ENCODE results near the gene INF2.

DNA sequence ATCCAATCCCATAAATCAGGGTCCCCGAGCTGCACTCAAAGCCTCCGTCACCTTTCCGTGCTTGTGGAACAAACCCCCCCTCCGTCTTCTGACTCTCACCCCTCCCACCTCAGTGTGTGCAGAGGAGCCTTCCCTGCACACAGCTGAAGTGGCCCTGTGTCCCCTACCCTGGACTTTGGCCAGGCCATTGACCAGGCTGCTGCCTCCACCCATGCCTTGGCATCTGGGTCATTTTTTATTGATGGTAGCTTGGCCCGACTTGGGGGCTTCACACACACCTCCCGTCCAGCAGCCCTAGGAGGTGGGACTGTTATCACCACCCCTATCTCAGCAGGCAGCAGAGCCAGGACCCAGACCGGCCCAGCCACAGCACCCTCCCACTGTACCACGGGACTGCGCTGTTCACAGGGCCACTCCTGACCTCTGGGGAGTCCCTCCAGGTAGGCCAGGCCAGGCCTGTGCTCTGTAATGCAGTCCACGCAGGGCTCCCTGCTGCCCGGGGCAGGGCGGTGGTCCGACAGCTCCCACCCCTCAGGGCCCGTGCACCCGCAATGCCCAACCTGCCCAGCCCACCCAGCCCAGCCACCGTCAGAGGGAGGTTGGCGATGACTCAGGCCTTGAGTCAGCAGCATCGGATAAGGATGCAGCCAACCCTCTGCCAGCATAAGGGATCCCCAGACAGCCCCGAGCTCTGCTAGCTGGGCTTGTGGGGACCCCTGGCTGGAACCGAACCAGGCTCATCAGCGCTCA lies 9.2 kb upstream of the INF2 start:
- TF ChIP-seq, protein P1, sequence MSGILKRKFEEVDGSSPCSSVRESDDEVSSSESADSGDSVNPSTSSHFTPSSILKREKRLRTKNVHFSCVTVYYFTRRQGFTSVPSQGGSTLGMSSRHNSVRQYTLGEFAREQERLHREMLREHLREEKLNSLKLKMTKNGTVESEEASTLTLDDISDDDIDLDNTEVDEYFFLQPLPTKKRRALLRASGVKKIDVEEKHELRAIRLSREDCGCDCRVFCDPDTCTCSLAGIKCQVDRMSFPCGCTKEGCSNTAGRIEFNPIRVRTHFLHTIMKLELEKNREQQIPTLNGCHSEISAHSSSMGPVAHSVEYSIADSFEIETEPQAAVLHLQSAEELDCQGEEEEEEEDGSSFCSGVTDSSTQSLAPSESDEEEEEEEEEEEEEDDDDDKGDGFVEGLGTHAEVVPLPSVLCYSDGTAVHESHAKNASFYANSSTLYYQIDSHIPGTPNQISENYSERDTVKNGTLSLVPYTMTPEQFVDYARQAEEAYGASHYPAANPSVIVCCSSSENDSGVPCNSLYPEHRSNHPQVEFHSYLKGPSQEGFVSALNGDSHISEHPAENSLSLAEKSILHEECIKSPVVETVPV (CRISPR knock-in tag; IDR thresholded peaks at IDR 0.05) = no peak
- TF ChIP-seq TOX (CRISPR knock-in tag; IDR thresholded peaks at IDR 0.05; ENCODE audit: borderline replicate concordance) = no peak
- no peak for TF ChIP-seq CSDC2 (CRISPR knock-in tag; IDR thresholded peaks at IDR 0.05)
- no peak for TF ChIP-seq RARB (CRISPR knock-in tag; IDR thresholded peaks at IDR 0.05)
- TF ChIP-seq ARNTL (CRISPR knock-in tag; IDR thresholded peaks at IDR 0.05; ENCODE audit: borderline replicate concordance, low read depth) = no peak
- no peak for TF ChIP-seq CREB5 (CRISPR knock-in tag; IDR thresholded peaks at IDR 0.05; ENCODE audit: low read depth)
- TF ChIP-seq ZFP3 (CRISPR knock-in tag; IDR thresholded peaks at IDR 0.05) = no peak
- TF ChIP-seq, protein P2, sequence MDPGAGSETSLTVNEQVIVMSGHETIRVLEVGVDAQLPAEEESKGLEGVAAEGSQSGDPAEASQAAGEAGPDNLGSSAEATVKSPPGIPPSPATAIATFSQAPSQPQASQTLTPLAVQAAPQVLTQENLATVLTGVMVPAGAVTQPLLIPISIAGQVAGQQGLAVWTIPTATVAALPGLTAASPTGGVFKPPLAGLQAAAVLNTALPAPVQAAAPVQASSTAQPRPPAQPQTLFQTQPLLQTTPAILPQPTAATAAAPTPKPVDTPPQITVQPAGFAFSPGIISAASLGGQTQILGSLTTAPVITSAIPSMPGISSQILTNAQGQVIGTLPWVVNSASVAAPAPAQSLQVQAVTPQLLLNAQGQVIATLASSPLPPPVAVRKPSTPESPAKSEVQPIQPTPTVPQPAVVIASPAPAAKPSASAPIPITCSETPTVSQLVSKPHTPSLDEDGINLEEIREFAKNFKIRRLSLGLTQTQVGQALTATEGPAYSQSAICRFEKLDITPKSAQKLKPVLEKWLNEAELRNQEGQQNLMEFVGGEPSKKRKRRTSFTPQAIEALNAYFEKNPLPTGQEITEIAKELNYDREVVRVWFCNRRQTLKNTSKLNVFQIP (CRISPR knock-in tag; IDR thresholded peaks at IDR 0.05; ENCODE audit: borderline replicate concordance, low read depth) = no peak
- no peak for TF ChIP-seq PPARA (CRISPR knock-in tag; IDR thresholded peaks at IDR 0.05; ENCODE audit: borderline replicate concordance)

Data from SK-N-SH treated with all-trans-retinoic acid at 6 μM for 48 hours (cell line).